ENCODE measurements around the gene TMEM184A. TPM values are rescaled to one million over a fixed set of nuclear protein-coding genes. Genes with fewer than 3 reads are reported as not detected.

TMEM184A gene
- total RNA-seq, 3 donors from 2014 or later, result 6.6 to 8.2 TPM; not detected in 1

DNA sequence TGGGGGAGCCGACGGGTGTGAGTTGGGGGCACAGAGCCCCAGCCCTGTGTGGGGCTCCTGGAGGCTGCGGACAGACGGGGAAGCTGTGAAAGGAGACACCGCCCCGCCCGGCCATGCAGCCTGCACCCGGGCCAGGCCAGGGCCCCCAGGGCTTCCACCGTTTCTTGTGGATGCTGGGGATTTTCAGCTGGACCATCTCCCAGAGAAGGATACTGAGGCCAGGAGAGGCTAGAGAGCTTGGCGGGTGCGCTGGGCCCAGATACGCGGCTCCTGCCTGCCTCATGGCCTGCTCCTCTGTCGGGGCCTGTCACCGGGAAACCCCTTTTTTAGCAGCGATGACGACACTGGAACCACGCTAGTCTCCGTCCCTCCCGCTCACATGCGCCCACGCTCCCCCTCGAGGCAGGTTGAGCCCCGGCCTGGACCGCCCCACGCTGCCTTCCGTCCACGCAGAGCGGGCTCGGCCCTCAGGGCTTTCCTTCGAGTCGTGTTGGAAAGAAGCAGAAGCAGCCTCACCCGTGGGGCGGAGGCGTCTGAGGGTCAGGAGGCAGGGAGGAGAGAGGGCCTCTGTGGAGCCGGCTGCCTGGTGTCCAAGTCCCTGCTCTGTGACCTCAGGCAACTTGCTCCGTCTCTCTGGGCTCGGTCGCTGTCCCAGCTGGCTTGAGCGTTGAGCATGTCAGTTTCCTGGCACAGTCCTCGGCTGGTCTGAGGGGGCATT, 11.7 kb downstream of the TMEM184A start:
- intact Hi-C loops (cut with DNase I; ENCODE audit: low total_unique reads), result no loop called here
- no peaks in the 10 kb centered on the region for H3K9me3 ChIP-seq
- peaks cover 7% of the 10 kb centered on the region for H3K36me3 ChIP-seq
- peaks cover 0 to 5% of the 10 kb centered on the region in 2 donors for H3K4me1 ChIP-seq
- no peak overlapping the region for H3K4me3 ChIP-seq
- TF ChIP-seq POLR2AphosphoS5 (IDR thresholded peaks at IDR 0.05) (peak in 1 of 3 donors; percentile 20), POLR2A (IDR thresholded peaks at IDR 0.05) (no peak)
- TF ChIP-seq, protein P1, sequence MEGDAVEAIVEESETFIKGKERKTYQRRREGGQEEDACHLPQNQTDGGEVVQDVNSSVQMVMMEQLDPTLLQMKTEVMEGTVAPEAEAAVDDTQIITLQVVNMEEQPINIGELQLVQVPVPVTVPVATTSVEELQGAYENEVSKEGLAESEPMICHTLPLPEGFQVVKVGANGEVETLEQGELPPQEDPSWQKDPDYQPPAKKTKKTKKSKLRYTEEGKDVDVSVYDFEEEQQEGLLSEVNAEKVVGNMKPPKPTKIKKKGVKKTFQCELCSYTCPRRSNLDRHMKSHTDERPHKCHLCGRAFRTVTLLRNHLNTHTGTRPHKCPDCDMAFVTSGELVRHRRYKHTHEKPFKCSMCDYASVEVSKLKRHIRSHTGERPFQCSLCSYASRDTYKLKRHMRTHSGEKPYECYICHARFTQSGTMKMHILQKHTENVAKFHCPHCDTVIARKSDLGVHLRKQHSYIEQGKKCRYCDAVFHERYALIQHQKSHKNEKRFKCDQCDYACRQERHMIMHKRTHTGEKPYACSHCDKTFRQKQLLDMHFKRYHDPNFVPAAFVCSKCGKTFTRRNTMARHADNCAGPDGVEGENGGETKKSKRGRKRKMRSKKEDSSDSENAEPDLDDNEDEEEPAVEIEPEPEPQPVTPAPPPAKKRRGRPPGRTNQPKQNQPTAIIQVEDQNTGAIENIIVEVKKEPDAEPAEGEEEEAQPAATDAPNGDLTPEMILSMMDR (IDR thresholded peaks at IDR 0.05), result no peak
- DNase-seq (ENCODE audit: low spot score in 2 of 2), result no peak
- H3K27ac ChIP-seq, result peak overlapping the region; percentile 22 to 38
- H3K27me3 ChIP-seq, result no peaks in the 10 kb centered on the region

DNA sequence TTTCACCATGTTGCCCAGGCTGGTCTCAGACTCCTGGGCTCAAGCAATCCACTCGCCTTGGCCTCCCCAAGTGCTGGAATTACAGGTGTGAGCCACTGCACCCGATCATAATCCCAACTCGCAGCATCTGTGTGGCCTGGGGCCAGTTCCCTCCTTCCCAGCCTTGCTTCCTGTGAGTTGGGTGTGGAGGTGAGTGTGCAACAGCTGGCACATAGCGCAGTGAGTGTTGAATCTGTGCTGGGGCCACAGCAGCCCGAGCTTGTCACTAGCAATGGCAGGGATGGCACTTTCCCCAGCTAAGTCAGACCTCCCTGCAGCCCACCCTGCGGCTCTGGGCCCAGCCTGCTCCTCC, 12.2 kb downstream of the TMEM184A start:
- peak overlapping the region in 1 of 2 donors; percentile 38 for H3K27ac ChIP-seq
- no peak for TF ChIP-seq POLR2AphosphoS5 (IDR thresholded peaks at IDR 0.05)
- TF ChIP-seq POLR2A (IDR thresholded peaks at IDR 0.05), result no peak
- TF ChIP-seq, protein P1 (IDR thresholded peaks at IDR 0.05), result no peak
- H3K9me3 ChIP-seq, result no peaks in the 10 kb centered on the region
- peaks cover 0 to 5% of the 10 kb centered on the region in 2 donors for H3K4me1 ChIP-seq
- no peak overlapping the region for H3K4me3 ChIP-seq
- peaks cover 7% of the 10 kb centered on the region for H3K36me3 ChIP-seq
- intact Hi-C loops (cut with DNase I; ENCODE audit: low total_unique reads), result no loop called here
- no peak for DNase-seq (ENCODE audit: low spot score in 2 of 2)
- no peaks in the 10 kb centered on the region for H3K27me3 ChIP-seq

DNA sequence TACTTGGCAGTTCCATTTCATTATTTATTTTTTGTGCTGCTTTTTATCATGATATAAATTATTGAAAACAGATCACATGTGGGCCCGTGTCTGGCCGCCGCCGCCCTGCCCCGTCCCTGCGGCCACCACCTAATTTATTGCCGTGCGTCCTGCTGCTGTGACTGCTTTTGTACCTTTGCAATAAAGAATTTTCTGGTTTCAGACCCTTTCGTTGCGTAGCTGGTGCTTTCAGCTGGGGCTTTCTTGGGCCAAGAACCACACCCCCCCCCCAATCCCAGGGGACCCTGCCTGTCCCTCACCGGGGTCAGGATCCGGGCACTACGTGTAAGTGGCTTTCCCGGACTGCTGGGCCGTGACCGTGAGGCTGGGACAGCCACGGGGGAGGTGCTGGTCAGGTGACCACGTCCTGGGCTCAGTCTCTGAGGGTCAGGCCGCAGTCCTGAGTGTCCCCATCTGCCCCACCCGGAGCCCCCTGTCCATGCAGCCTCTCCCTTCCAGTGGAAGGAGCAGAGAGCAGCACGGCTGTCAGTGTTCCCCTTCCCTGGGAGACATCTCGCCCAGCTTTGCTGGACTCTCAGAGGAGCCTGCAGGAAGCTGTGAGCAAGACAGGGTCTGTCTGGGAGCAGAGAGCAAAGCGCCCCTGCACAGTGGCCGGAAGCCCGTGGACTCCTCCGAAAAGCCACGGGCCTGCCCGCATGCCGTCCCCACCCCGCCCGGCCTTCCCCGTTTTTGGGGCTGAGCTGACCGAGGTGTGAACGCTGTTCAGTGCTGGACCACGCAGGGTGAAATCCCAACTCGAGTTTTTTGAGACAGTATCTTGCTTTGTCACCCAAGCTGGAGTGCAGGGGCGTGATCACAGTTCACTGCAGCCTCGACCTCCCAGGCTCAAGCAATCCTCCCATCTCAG, 12.9 kb downstream of the TMEM184A start:
- intact Hi-C loops (cut with DNase I; ENCODE audit: low total_unique reads), result no loop called here
- no peak for DNase-seq (ENCODE audit: low spot score in 2 of 2)
- Histone ChIP-seq H3K4me1 (peaks cover 0 to 10% of the 10 kb centered on the region in 2 donors), H3K36me3 (peaks cover 7% of the 10 kb centered on the region), H3K4me3 (no peak overlapping the region), H3K27ac (no peak overlapping the region), H3K9me3 (no peaks in the 10 kb centered on the region), H3K27me3 (no peaks in the 10 kb centered on the region)
- no peak for TF ChIP-seq POLR2AphosphoS5 (IDR thresholded peaks at IDR 0.05)
- TF ChIP-seq POLR2A (IDR thresholded peaks at IDR 0.05), result no peak
- TF ChIP-seq, protein P1 (IDR thresholded peaks at IDR 0.05), result no peak

DNA sequence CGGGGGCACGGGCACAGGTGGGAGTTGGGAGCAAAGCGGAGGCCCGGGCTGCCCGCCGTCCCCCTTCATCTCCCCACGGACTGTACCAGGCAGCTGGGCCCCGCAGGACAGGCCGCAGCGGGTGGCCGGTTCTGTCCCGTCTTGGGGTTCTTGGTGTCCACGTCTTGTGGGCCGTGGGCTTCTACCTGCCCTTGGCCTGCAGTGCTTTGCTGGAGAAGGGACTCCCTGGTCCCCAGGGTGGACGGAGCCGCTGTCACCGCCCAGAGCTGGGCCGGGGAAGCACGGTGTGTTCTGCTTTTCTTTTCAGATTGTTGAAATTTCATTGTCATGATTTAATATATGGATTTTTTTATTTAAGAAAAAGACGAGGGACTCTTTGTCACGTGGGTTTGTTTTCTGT, 13.7 kb downstream of the TMEM184A start:
- no peak overlapping the region for H3K4me3 ChIP-seq
- H3K27ac ChIP-seq, result no peak overlapping the region
- intact Hi-C loops (cut with DNase I; ENCODE audit: low total_unique reads), result no loop called here
- no peak for DNase-seq (ENCODE audit: low spot score in 2 of 2)
- H3K27me3 ChIP-seq, result no peaks in the 10 kb centered on the region
- no peaks in the 10 kb centered on the region for H3K9me3 ChIP-seq
- peaks cover 7% of the 10 kb centered on the region for H3K36me3 ChIP-seq
- TF ChIP-seq POLR2A (IDR thresholded peaks at IDR 0.05) (no peak), POLR2AphosphoS5 (IDR thresholded peaks at IDR 0.05) (no peak)
- TF ChIP-seq, protein P1 (IDR thresholded peaks at IDR 0.05), result no peak
- H3K4me1 ChIP-seq, result peaks cover 3 to 10% of the 10 kb centered on the region in 2 donors

All from breast epithelium (tissue), 4 donors.